HepG2 (cell line): ENCODE measurements around the gene PRR36. TPM values are rescaled to one million over a fixed set of nuclear protein-coding genes. Genes with fewer than 3 reads are reported as not detected.
A peak's percentile ranks its signal among the peaks of the same experiment; 100 is the strongest.

Experiments used
- HOXA9 ChIP-seq: sonication (generic); formaldehyde crosslinking; IDR thresholded peaks from 2 replicates; pipeline ENCODE4 v1.8.1; 2022; ENCODE audit warnings: missing genetic modification reagents, mild to moderate bottlenecking, moderate library complexity, borderline replicate concordance
- MYC ChIP-seq: sonication (generic); formaldehyde crosslinking; IDR thresholded peaks from 2 replicates; pipeline ENCODE4 v1.9.0; 2021; ENCODE audit warnings: missing genetic modification reagents, borderline replicate concordance
- NCOA2 ChIP-seq: sonication (generic); formaldehyde crosslinking; IDR thresholded peaks from 2 replicates; pipeline ENCODE4 v1.8.0; 2022; ENCODE audit warnings: inconsistent platforms
- NFYB ChIP-seq: sonication (generic); formaldehyde crosslinking; IDR thresholded peaks from 2 replicates; pipeline ENCODE4 v1.4.0; 2020; ENCODE audit warnings: missing genetic modification reagents
- SIX1 ChIP-seq: sonication (generic); formaldehyde crosslinking; IDR thresholded peaks from 2 replicates; pipeline ENCODE4 v1.4.0; 2020; ENCODE audit warnings: missing genetic modification reagents, borderline replicate concordance
- SNAI1 ChIP-seq: sonication (generic); formaldehyde crosslinking; IDR thresholded peaks from 2 replicates; pipeline ENCODE4 v1.5.0; 2020; ENCODE audit warnings: mild to moderate bottlenecking, missing genetic modification reagents, borderline replicate concordance
- TBX2 ChIP-seq: sonication (generic); formaldehyde crosslinking; IDR thresholded peaks from 2 replicates; pipeline ENCODE4 v1.5.0; 2020; ENCODE audit warnings: missing genetic modification reagents, mild to moderate bottlenecking, borderline replicate concordance
- ZBTB42 ChIP-seq: sonication (generic); formaldehyde crosslinking; IDR thresholded peaks from 2 replicates; pipeline ENCODE4 v1.5.0; 2020; ENCODE audit warnings: mild to moderate bottlenecking, missing genetic modification reagents
- ZBTB49 ChIP-seq: sonication (generic); formaldehyde crosslinking; IDR thresholded peaks from 2 replicates; pipeline ENCODE4 v1.4.0; 2020; ENCODE audit warnings: missing genetic modification reagents, borderline replicate concordance
- ZIK1 ChIP-seq: sonication (generic); formaldehyde crosslinking; IDR thresholded peaks from 2 replicates; pipeline ENCODE4 v1.5.0; 2020; ENCODE audit warnings: mild to moderate bottlenecking, low read depth, missing genetic modification reagents, borderline replicate concordance
- ZNF232 ChIP-seq: sonication (generic); formaldehyde crosslinking; IDR thresholded peaks from 2 replicates; pipeline ENCODE4 v1.4.0; 2020; ENCODE audit warnings: missing genetic modification reagents, borderline replicate concordance
- ZNF441 ChIP-seq: sonication (generic); formaldehyde crosslinking; IDR thresholded peaks from 2 replicates; pipeline ENCODE4 v1.7.0; 2021; ENCODE audit warnings: missing genetic modification reagents, borderline replicate concordance
- ZNF549 ChIP-seq: sonication (generic); formaldehyde crosslinking; IDR thresholded peaks from 2 replicates; pipeline ENCODE4 v1.5.0; 2020; ENCODE audit warnings: missing genetic modification reagents
- ZNF552 ChIP-seq: sonication (generic); formaldehyde crosslinking; IDR thresholded peaks from 2 replicates; pipeline ENCODE4 v1.9.0; 2022; ENCODE audit warnings: missing genetic modification reagents, mild to moderate bottlenecking, borderline replicate concordance
- ZNF567 ChIP-seq: sonication (generic); formaldehyde crosslinking; IDR thresholded peaks from 2 replicates; pipeline ENCODE4 v1.8.1; 2023; ENCODE audit warnings: mild to moderate bottlenecking, missing genetic modification reagents, borderline replicate concordance
- ZNF605 ChIP-seq: sonication (generic); formaldehyde crosslinking; IDR thresholded peaks from 2 replicates; pipeline ENCODE4 v1.8.0; 2022; ENCODE audit warnings: mild to moderate bottlenecking, missing genetic modification reagents
- ZNF616 ChIP-seq: sonication (generic); formaldehyde crosslinking; IDR thresholded peaks from 2 replicates; pipeline ENCODE4 v1.5.0; 2020; ENCODE audit warnings: low read depth, mild to moderate bottlenecking, missing genetic modification reagents
- ZNF839 ChIP-seq: sonication (generic); formaldehyde crosslinking; IDR thresholded peaks from 2 replicates; pipeline ENCODE4 v1.4.0; 2020; ENCODE audit warnings: missing genetic modification reagents, mild to moderate bottlenecking, borderline replicate concordance
- ZSCAN12 ChIP-seq: sonication (generic); formaldehyde crosslinking; IDR thresholded peaks from 2 replicates; pipeline ENCODE4 v1.9.0; 2021; ENCODE audit warnings: mild to moderate bottlenecking, missing genetic modification reagents
- ZSCAN21 ChIP-seq: sonication (generic); formaldehyde crosslinking; IDR thresholded peaks from 2 replicates; pipeline ENCODE4 v1.8.0; 2022; ENCODE audit warnings: mild to moderate bottlenecking, missing genetic modification reagents, moderate library complexity, borderline replicate concordance
- polyA plus RNA-seq, 8 experiments: library from polyadenylated mRNA; depleted of rRNA in 3 of 8; stranded (reverse) in 7 of 8; unstranded in 1 of 8; fragments of >200 nt; fragmentation: Illumina TruSeq in 4 of 8; extraction: Trizol in 4 of 8; gene quantifications; 2 replicates each; pipeline versions ENCODE4 v1.2.1 to v1.2.3, GENCODE V29; 2011 to 2016; ENCODE audit warnings: low read depth in 4 of 8, missing spikeins in 1 of 8, mixed read lengths in 1 of 8; ENCODE audit not compliant: insufficient read depth in 1 of 8
- total RNA-seq, 5 experiments: library from RNA; depleted of rRNA; stranded (reverse); fragments of >200 nt; fragmentation: Illumina TruSeq; extraction: Trizol; gene quantifications; 2 replicates each; pipeline ENCODE4 v1.2.3, GENCODE V29; 2016; ENCODE audit warnings: low read depth in 1 of 5
- TF ChIP-seq, protein P1 (sequence below): sonication (generic); formaldehyde crosslinking; IDR thresholded peaks from 2 replicates; pipeline ENCODE4 v1.5.1; 2020; ENCODE audit warnings: mild to moderate bottlenecking, missing genetic modification reagents
- TF ChIP-seq, protein P2 (sequence below): sonication (generic); formaldehyde crosslinking; IDR thresholded peaks from 2 replicates; pipeline ENCODE4 v1.5.0; 2020; ENCODE audit warnings: missing genetic modification reagents, mild to moderate bottlenecking, borderline replicate concordance

PRR36 gene
- total and polyA plus RNA-seq, 2 of the 13 experiments (the other 11 are each of a cell fraction or from before 2014, with no cell fraction given), result 0.07 to 0.17 TPM

DNA sequence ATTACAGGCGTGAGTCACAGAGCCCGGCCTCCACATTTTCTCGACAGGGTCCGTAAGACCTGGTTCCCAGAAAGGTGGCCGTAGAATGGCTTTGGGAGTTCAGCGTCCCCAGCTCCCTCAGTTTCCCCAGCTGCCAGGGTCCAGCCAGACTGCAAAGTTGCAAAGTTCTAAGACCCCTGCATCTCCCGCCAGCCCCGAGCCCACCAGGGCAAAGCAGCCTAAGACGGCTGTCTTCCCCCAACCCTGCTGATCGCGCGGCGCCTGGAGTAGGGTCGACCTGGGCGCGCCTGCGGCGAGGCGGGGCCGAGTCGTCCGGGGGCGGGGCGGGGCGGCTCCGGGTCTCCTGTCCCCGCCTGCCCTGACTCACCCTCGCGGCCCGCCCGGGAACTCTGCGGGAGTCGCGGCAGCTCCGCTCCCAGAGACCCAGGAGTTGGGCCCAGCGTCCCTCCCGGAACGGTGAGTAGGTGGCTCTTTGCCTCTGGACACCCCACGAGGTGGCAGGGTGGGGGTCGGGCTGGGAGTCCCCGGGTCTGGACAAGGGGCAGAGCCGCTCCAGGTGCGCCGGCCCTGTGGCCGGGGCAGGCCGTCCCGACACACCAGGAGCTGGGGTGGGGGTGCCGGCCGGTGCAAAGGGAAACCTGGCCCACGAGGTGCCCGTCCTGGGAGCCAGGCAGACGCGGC, 14.1 kb upstream of the PRR36 start, which contains the start of gene LRRC8E (continued):
- no peak for TF ChIP-seq ZBTB49 (CRISPR knock-in tag)
- TF ChIP-seq ZNF616 (CRISPR knock-in tag), result peak; percentile 61; the same call in 1 of the 2 replicates
- TF ChIP-seq, protein P1, sequence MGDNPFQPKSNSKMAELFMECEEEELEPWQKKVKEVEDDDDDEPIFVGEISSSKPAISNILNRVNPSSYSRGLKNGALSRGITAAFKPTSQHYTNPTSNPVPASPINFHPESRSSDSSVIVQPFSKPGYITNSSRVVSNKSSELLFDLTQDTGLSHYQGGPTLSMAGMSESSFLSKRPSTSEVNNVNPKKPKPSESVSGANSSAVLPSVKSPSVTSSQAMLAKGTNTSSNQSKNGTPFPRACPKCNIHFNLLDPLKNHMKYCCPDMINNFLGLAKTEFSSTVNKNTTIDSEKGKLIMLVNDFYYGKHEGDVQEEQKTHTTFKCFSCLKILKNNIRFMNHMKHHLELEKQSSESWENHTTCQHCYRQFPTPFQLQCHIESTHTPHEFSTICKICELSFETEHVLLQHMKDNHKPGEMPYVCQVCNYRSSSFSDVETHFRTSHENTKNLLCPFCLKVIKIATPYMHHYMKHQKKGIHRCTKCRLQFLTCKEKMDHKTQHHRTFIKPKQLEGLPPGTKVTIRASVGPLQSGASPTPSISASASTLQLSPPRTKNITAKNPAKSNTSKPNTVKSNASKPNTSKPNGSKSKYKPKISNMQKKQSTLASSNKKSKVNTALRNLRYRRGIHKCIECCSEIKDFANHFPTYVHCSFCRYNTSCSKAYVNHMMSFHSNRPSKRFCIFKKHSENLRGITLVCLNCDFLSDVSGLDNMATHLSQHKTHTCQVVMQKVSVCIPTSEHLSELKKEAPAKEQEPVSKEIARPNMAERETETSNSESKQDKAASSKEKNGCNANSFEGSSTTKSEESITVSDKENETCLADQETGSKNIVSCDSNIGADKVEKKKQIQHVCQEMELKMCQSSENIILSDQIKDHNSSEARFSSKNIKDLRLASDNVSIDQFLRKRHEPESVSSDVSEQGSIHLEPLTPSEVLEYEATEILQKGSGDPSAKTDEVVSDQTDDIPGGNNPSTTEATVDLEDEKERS (CRISPR knock-in tag), result 0 out of 2 replicates have a peak, but pooled peaks have one; percentile 18
- TF ChIP-seq ZBTB42, result no peak
- TF ChIP-seq ZNF441, result peak; percentile 87
- TF ChIP-seq MYC (CRISPR knock-in tag), result peak; percentile 57; the same call in 1 of the 2 replicates
- 0 out of 2 replicates have a peak, but pooled peaks have one; percentile 22 for TF ChIP-seq TBX2
- TF ChIP-seq, protein P2, sequence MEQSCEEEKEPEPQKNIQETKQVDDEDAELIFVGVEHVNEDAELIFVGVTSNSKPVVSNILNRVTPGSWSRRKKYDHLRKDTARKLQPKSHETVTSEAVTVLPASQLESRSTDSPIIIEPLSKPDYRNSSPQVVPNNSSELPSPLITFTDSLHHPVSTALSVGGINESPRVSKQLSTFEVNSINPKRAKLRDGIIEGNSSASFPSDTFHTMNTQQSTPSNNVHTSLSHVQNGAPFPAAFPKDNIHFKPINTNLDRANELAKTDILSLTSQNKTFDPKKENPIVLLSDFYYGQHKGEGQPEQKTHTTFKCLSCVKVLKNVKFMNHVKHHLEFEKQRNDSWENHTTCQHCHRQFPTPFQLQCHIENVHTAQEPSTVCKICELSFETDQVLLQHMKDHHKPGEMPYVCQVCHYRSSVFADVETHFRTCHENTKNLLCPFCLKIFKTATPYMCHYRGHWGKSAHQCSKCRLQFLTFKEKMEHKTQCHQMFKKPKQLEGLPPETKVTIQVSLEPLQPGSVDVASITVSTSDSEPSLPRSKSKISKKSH (CRISPR knock-in tag), result no peak
- TF ChIP-seq ZNF552, result no peak
- peak; percentile 47; the same call in 1 of the 2 replicates for TF ChIP-seq ZSCAN21
- no peak for TF ChIP-seq ZNF549
- TF ChIP-seq NFYB, result no peak
- no peak for TF ChIP-seq ZNF839
- no peak for TF ChIP-seq NCOA2 (CRISPR knock-in tag)
- TF ChIP-seq SIX1 (CRISPR knock-in tag), result no peak
- no peak for TF ChIP-seq ZNF567 (CRISPR knock-in tag)
- peak; percentile 58; the same call in 1 of the 2 replicates for TF ChIP-seq ZIK1 (CRISPR knock-in tag)
- TF ChIP-seq ZNF605, result 0 out of 2 replicates have a peak, but pooled peaks have one; percentile 21
- no peak for TF ChIP-seq SNAI1
- no peak for TF ChIP-seq ZSCAN12 (CRISPR knock-in tag)
- no peak for TF ChIP-seq HOXA9 (CRISPR knock-in tag)
- no peak for TF ChIP-seq ZNF232
